CD4-positive, alpha-beta T cell treated with Interleukin-4 for 1 hour (primary cell): ENCODE measurements around the gene C12orf60.
A peak's percentile ranks its signal among the peaks of the same experiment; 100 is the strongest.

ENCODE experiments used
- DNase-seq, 2 donors: peaks; one replicate each; pipeline ENCODE4 v3.0.0-alpha.2; 2020 to 2022

The C12orf60 gene

DNA sequence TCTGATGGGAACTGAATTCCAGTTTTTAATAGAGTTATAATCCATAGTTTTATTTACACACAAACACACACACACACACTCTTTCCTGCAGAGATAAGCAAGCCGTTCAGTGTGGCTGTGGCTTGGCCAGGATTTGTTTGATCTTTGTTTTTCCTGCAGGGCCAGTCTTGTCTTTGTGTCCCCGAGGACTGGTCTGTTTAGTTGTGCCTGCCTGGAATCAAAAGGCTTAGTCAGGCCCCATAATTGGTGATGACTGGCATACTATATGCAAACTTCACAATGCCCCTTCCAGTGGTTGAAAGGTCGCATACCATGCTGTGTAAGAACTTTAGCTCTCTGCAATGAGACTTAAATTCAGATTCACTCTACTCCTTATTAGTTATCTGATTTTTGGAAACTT lies 26.2 kb upstream of the C12orf60 start:
- DNase-seq = no peak

DNA sequence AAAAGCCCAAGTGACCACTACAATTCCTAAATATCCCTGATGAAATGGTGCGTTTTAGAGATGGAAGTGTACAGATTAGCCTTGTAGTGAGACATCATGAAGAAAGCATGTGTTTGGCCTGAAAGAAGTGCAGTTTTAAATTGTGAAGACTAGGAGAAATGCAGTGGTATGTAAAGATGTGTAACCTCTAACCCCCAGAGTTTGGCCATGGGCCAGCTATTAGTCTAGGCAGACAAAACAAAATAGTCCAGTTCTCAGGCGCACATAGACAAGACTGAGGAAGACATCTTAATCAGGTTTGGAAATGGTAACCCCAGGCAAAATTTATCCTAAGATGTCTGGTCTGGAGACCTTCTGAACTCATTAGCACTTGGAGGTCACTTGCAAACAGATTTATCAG lies 23.6 kb upstream of the C12orf60 start:
- DNase-seq = no peak

DNA sequence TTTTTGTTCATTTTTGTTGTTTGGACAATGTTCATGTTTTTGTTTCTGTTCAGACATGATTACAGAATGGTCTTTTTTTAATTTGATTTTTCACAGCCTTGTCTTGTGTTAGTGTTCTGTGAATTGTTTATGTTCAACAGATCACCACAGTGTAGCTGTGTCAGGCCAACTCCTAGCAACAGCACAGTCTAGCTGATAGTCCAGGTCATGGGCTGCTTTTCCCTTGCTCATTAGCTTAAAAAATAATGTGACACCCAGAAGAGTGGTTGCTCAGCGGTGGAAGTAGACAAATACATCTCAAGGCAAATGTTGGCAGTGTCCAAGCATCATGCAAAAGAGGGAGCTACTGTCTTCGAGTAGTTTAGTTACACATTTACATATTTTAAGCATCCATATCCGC lies 22.6 kb upstream of the C12orf60 start:
- DNase-seq = no peak

DNA sequence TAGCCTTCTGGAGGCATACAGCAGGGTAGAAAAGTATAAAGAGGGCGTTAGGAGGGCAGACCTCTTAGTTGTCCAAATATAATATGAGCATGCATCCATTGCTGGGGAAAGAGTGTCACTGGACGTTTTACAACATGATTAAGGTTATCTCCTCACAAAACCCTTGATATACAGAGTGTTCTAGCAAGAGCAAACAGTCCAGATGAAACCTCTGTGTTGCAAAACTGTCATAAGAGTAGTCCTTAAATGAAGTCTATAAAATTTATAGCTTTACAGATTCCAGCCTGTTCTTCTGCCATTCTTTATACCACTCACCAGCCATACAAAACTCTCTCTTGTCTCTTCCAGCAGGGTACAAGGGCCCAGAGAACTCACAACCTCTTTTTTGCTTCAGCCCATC lies 21.9 kb upstream of the C12orf60 start:
- no peak for DNase-seq

DNA sequence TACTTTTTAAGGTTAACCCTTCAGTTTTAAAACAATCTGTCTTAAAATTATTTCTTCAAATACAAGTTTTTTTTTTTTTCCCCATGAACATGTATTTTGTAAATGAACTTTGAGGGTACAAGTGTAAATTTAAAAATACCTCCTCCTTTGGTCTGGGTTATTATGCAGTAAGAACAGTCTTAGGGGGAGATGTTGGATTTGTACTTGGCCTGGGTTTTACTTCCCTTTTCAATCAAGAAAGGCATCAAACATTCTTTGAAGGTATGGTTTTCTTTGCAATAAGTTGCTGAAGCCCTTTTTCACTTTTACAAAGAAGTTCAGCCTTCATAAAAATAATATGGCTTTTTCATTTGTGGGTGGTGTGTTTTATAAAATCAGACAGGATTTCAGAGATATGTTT lies 20.7 kb upstream of the C12orf60 start:
- no peak for DNase-seq

DNA sequence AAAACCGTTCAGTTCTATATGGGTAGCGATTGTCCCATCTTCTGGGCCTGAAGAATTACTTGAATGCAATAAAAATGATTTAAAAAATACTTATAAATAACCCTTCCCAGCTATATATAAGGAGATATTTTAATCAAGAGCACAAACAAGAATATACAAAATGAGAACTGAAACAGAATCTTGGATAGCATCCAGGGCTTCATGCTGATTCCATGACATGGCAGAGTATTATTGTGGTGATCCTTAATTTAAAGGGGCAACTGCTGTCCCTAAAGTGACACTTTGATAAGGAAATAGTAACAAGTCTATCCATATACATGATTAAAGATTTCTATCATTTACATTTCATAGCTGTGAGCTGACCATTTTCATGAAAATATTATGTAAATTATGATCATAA lies 19.0 kb upstream of the C12orf60 start:
- DNase-seq = no peak

DNA sequence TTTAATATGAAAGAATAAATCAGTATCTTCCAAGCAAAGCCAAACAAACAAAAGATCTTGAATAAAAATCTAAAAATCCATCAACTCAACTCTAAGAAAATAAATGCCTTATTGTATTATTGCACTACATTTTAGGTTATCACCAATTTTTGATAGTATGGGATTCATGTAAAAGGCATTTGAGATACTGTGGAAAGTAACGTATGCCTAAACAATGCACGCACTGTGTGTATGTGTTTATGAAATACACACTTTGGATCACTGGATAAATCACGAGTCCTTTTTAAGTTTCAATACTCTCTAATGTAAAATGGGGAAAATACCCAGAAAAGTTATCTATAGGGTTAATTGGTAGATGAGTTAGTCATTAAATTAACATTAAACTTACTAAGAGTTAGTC lies 17.9 kb upstream of the C12orf60 start:
- no peak for DNase-seq

DNA sequence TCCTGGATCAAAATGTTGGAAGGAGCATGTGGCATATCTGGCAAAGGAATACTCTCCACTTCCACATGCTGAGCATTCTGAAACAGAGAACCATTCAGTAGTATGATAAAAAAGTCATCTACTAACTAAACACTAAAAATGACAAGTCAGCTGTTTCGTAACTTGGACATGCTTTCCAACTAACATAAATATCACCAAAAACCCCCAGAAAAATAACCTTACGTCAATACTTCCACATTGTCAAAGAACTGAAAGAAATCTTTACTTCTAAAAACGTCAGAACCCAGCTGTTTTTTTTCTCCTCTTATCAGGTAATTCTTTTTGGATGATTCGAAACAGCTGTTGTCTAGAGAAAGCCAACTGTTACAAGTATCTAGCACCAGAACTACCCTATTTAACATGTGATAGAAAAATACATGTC lies 8.4 kb upstream of the C12orf60 start:
- no peak for DNase-seq

DNA sequence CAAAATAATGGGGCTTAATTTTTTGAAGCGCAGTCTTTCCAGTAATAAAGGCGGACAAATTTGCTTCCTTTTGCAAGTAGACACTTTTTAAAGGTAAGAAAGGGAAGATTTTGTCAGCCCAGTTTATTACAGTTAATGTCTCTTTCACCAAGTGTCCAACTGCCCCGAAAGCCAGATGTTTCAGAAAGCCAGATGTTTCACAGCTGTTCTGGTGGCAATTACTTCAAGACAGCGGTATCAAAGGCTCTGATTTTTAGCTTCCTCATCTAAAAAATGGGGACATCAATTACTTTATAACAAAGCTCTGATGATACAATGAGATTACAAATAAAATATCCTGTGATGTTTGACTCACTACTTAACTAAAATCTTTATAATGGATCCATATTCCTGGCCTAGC lies 1.2 kb upstream of the C12orf60 start:
- DNase-seq = peak in 1 of 2 donors; percentile 11

DNA sequence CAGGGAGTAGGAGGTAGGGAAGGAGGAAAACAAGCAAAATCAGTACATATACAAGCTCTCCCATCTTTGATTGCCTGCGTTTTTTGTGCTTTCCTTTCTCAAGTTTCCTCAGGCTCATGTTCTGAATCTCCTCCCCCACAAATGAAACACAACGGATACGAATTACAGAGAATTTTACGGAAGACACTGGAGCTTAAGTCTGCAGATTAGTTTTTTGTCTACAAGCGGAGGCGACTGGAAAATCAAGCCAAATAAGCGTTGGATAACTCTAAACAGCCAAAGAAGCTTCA lies 804 bp upstream of the C12orf60 start:
- no peak for DNase-seq

DNA sequence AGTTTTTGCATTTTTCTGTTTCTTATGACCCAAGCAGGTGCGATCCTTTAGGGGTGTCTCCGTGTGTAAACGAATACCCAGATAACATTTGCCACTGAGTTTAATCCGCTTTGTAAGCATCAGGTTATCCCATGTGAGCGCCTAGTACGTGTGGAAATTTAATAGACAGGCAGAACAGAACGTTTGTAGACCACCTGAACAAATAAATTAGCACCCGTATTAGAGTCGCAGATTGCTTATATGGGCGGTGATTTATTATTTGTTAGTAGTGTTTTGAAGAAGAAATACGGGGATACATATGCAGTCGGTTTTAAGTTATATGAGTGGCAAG lies 325 bp downstream of the C12orf60 start:
- no peak for DNase-seq

DNA sequence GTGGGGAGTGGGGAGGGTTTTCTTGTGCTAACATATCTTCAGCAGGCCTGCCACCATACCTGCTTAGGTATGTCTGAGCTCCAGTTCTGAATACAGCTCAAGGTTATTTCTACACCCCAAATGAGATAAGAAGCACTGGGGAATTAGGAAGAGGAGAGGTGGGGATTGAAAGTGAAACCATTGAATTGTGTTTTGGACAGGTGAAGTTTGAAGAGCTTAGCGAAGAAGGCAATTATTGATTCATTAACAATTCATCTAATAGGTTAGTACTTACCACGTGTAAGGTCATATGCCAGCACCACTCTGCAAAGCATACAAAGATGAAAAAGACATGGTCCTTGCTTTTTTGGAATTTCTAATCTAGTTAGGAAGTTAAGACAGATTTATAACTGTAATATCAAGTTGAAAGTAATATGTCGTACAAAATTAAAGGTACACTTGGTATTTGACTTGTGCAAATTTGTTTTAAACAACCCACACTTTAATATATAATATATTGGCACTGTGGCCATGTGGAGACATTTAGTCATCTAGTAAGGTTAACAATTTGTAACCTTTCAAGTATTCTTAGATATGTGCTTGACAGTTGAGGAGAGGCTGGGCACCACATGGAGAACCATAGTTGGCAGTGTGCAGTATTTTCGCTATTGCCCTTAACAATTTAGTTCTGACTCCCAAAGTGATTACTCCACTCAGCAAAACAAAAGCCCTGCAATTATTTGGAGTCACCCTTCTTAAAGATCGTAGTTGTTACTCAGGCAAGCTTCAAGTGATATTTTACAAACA lies 6.9 kb downstream of the C12orf60 start:
- no peak for DNase-seq

DNA sequence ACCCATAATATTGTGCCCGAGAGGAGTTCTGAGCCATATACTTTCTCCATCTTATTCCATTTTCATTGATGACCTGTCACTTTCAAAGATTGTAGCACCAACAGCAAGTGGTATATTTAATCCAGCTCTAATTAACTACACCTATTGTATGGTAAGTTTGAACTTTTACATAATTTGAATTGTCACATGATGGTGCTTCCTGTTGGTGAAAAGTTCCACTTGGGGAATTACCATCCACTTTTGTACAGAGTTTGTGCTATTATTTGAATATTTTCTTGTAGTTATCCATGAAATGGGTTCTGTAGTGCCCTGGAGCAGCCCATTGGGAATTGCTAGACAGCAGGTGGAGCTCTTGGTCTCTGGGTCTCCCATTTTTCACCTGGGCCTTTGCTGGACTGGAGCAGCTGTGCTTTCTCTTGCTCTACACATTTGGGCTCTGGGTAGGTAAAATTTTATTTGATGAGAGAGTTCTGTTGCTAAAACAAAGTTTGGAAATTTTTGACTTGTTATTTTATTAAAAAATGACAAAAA lies 7.5 kb downstream of the C12orf60 start:
- no peak for DNase-seq

DNA sequence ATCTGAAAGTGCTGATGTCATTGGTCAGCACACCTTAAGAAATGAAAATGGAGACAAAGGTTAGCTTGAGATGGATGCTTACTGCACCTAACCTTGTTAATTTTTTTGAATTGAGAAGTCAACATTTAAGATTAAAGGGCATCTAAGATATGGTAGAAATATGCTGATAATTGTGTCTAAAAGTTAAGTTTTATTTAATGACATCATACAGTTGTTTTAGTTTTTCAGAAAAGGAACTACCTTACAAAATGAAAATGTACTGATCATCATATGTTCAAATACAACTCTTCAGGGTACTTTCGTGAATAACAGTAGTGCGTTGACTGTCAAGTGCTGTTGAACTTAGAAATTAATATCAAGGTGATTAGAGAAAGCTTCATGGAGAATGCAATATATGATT lies 8.0 kb downstream of the C12orf60 start:
- DNase-seq = no peak

DNA sequence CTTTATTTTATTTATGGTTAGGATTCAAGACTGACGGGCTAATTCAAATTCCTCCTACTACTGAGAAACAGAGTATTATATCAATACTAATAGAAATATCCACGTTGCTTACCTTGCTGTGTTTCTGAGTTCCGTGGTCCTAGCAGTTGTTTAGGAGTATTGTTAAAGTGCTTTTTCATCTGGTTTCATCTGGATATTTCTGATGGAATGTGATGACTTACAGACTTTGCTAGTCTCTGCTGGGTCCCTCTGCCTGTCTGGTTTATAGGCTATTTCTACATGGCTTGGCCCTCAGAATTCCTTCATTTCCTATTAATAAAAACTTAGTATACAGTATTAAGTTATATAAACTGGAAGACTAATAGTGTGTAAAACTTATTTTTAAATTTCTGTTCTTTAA lies 10.5 kb downstream of the C12orf60 start, which contains the start of gene SMCO3:
Gene SMCO3, minus strand, starts transcription at position 169 of the 400 bp plus-strand sequence. CDS start 7,502 bp downstream, outside the sequence.
- DNase-seq = no peak

DNA sequence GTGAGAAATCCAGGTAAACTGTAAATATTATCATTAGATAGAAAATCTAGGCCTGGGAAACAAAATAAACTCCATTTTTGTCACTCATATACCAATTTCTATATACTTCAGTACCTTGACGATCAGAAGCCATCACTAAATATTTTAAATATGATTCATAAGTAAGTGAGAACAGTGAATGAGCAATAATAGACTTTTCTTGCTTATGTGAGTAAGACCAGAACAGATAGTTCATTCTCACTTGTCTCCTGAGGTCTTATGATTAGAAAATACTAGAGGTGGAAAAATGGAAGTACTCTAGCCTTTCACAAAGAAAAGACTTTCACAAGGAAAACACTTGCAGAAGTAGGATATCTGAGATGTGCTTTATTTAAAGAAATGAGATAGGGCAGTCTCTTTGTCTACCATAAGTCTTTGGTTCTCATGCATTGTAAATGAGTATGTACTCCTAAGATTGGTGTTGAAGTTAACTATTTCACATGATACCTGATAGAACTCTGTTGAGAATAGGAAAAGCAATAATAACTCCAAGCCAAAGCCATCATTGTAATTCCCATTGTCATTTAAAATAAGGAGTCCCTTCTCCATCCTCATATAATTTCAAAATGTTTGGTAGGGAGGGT lies 20.7 kb downstream of the C12orf60 start:
- DNase-seq = no peak

DNA sequence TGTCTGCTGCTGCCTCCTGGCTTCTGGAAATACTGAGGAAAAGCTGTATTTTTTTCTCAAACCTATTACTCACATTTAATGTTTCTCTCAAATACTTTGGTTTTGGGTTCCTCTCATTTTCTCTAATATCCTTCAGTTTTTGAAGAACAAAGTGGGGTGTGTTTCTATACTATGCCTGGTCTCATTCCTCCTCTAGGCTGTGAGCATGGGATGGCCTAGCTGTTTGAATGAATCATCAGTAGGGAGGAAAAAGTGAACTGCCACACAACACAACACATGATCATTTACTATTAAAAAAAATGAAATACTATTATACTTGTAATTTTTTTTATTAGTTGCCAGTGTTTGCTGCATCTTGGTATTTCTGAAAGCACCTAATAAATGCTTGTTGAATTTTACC lies 21.8 kb downstream of the C12orf60 start:
- DNase-seq = no peak

DNA sequence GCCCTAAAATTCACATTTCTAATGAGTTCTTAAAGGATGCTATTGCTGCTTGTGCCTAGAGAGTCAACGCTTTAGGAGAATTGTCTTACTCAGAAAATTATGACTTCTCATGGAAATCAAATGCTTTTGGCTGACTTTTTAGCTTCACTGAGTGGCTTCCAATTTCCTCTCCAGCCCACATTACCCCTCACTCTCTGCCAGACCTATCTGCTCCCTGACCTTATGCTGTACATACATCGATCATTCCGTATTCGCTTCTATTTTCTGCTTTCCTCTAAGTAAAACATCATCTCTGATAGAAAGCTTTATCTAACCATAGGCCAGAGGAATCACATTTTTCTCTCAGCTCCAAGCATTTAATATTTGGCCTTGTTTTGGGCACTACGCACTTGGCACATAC lies 23.0 kb downstream of the C12orf60 start:
- no peak for DNase-seq

DNA sequence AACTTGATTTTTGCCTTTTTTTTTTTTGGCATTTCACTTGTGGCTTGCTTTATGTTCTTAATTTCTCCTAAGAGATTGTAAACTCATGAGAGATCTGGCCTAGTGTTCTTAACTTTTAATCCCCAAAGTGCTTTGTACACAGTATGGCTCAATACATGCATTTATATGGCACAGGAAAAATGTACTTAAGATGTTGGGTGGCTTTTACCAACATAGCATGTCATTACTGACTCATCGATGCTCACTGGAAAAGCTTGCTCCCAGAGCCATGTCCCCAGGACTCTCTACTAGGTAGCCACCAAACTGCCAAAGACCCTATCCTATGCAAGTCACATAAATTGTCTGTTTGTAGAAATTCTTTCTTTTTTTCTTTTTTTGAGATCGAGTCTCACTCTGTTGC lies 23.6 kb downstream of the C12orf60 start:
- no peak for DNase-seq

DNA sequence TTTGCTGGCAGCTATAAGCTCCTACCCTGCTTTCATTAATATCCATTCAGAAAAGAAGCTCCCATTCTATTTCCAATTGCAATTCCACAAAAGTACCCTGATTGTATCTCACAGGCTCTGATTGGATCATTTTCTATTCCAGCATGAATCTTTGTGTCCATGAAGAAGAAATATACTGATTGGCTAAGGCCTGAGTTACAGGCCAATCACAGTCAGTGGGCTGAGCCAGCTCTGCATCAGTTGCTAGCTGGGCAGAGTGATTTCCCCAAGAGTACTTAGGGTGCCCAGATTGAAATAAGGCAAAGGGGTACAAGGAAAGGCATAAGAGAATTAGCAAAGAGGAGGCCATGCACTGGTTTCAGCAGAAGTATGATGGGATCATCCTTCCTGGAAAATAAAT lies 25.4 kb downstream of the C12orf60 start:
- DNase-seq = peak in 1 of 2 donors; percentile 14

DNA sequence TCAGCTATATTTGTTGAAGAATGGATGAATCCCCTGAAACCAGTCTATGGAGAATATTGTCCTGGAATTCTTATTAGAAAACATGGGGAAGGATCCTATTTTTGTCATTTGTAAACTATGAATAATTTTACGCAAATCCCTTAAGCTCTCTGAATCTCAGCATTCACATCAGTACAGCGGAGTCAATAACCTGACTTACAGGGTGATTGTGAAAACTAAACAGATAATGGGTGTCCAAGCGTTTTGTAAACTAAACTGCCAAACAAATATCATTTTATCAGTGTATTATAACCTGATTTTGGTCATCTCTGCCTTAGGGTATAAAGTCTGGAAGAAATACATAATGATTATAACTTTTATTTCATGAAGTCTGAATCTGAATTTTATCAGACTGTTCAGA lies 29.9 kb downstream of the C12orf60 start:
- no peak for DNase-seq

DNA sequence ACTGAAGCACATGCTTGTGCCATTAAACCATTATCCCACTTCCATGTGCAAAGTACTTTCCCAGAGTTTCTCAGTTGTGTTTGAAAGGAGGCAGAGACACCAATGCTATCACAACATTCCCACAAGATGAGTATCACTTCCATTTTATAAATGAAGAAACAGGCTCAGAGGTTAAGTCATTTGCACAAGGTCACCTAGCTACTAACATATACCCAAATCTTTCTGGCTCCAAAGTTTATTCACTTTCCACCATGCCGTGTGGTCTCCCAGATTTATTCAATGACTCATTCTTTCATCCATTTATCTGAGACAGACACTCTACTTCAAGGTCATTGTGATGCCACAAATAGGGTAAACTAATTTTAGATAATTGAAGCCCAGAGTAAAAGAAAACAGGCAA lies 30.5 kb downstream of the C12orf60 start:
- DNase-seq = no peak

DNA sequence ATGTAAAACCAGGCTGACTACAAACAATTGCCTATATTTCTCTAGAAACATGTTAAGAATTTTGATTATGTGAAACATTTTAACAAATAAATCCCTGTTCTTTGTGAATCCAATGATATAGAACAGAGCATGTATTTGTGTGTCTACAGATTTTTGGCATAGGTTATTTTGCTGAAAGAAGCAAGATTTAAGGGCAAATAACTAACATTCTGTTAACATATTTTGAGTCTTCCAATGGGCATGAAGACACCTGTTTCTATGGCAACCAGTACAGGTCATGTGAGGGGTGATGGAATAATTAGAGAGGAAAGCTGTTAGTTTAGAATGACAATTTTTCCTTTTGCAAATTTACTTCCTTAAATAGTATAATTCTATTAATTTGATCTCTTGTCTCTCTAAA lies 31.0 kb downstream of the C12orf60 start:
- no peak for DNase-seq

DNA sequence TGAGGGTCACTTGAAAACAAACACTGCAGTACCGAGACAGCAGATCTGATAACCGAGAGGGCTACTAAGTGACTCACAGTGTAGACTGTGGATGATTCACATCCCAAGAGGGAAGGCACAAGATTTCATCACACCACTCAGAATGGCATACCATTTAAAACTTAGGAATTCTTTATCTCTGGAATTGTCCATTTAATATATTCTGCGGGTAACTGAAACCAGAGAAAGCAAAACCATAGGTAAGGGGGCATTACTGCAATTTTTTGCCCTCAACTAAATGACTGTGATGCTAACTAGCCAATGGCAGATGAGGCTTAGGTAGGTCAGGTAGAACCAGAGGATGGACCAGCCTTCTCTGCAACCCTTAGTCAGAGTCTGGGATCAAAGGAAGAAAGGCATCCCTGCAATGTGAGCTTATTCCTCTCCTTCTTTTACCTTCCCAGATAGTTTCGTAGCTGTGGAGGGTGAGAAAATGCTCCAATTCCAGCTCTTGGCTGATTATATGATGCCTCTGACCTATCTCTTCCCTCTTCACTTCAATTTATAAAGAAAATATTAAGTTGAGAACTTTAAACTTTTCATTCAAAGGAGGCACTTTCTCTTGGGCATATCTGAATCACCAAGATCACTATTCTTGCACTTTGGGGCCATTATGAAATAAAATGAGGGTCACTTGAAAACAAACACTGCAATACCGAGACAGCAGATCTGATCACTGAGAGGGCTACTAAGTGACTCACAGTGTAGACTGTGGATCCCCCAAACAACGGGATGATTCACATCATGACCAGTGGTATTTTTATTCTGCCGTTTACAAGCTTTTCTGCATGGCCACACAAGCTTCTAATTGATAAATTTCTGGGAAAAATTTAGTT lies 33.1 kb downstream of the C12orf60 start:
- no peak for DNase-seq
